HG02571 (cell line): Measurements from ENCODE around the gene SLC25A26.
"Not testable (repeated sequence)": the region's sequence is repeated elsewhere in the genome, so short reads cannot be mapped to it uniquely, and the experiment has no call there.

Experiments
- ATAC-seq: cut with Tn5 transposase; IDR thresholded peaks from one replicate; pipeline ENCODE4 v1.9.1; 2021; ENCODE audit warnings: mild to moderate bottlenecking, moderate library complexity; ENCODE audit not compliant: unreplicated experiment

Gene SLC25A26

DNA sequence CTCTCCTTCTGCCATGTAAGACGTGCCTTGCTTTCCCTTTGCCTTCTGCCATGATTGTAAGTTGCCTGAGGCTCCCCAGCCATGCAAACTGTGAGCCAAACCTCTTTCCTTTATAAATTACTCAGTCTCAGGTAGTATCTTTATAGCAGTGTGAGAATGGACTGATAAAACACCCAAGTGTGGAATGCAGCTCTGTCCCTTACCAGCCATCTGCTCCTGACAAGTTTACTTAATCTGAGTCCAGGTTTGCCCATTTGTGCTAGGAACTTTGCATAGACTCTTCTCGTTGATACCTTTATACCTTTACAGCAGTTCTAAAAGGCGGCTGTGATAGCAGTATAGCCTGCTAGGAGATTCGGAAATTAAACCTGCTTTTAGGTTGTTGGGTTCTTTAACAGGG is 48.1 kb downstream of the SLC25A26 start:
- ATAC-seq = no peak

DNA sequence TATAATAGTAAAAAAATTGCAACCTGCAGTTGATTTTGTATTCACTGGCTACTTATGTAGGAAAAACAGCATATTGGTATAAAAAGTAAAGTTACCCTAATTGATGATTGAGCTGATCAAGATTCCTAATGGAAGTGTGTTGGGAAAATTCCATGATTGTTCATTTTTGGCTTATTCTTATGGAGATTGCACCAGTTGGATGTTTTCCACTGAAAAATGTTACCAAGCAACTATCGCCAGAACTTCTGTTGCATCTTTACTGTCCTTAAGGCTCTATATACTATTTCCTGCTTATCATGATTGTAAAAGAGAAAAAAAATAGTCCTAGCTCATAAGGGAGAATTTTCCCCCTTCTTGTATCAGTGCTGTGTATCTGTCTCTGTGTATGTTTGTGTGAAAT is 48.6 kb downstream of the SLC25A26 start:
- ATAC-seq = no peak

DNA sequence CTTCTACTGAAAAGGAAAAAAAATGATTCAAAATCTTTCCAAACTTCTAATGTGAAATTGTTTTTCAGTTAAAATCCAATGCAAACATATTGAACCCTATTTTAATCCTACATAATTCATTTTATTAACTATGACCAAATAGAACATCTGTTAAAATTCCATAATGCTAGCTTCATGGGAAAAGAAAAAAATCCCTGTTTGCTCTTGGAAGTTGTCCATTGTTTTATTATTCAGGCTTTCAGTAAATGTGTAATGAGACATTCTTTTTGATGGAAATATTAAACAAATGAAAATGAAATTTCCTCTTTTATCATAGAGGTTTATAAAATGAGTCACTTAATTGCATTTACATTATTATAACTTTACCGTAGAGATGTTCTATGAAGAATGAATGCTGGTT is 49.5 kb downstream of the SLC25A26 start:
- no peak for ATAC-seq

DNA sequence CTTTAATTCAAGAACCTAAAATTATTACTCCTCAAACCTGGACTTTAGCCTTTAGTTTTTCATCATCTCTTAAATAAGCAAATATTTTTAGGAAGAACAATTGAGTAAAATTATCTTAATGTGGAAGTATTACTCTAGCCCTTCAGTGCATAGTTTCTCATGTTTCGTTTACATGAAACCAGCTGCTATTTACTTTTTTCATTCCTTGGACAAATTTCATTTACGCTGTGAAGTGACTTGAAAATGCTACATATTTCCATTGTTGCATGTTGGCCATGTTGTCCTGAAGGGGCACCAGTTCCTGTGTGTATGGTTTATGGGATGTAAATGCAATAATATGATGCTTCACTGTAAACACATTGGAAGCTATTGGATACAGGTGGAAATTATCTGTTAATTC is 49.9 kb downstream of the SLC25A26 start:
- ATAC-seq = no peak

DNA sequence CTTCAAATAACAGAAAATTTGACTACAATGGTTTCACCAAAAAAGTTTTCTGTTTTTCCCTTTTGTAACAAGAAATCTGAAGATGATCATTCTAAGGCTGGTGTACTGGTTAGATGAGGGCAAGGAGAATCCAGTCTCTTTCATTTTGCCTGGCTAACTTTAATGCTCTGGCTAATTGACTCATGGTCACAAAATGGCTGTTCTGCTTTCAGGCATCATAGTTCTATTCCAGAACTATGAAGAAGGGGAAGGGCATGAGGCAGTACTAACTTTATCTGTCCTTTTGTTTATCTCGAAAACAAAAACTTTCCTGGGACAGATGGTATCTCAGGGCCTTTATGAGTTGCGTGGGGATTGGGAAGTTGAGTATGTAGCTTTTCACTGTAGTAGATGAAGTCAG is 50.4 kb downstream of the SLC25A26 start:
- ATAC-seq = no peak

DNA sequence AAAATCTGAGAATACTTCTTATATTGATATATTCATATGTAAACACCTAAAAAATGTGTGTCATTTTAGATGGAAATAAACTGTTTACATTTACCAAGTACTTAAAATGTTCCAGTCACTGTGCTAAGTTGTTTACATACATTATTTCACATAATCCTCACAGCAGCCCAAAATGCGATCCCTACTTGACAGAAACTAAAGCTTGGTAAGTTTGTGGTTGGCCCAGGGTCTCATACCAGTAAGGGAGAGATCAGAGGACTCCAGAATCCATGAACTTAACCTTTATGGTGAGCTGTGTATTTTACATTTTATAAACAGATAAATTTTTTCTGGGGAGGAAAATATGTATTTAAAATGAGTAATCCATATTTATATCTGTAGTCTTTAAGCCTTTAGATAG is 51.2 kb downstream of the SLC25A26 start:
- ATAC-seq = no peak

DNA sequence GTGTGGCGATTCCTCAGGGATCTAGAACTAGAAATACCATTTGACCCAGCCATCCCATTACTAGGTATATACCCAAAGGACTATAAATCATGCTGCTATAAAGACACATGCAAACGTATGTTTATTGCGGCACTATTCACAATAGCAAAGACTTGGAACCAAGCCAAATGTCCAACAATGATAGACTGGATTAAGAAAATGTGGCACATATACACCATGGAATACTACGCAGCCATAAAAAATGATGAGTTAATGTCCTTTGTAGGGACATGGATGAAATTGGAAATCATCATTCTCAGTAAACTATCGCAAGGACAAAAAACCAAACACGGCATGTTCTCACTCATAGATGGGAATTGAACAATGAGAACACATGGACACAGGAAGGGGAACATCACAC is 54.0 kb downstream of the SLC25A26 start:
- not testable (repeated sequence) for ATAC-seq

DNA sequence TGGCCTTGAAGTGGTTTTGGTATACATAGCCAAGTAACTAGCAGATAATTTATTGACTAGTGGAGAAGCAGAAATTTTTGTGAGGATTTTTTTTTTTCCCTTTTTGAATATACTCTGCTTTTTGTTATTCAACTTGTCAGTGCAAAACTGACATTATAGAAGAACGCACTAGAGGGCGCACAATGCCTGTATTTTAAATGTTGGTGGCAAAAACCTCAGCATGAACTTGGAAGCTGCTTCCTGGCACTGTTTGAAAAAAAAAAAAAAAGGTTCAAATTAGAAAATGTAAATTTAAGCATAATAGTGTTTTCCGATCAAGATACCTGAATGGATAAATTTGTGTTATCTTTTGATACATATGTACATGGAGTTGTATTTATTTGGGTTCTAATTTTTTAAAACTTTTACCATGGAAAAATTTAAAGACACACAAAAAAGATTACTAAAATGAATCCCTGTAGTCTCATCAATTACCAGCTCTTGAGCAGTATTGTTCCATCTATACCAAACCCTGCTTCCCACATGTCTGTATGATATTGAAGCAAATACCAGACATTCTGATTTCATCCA is 56.0 kb downstream of the SLC25A26 start:
- no peak for ATAC-seq

DNA sequence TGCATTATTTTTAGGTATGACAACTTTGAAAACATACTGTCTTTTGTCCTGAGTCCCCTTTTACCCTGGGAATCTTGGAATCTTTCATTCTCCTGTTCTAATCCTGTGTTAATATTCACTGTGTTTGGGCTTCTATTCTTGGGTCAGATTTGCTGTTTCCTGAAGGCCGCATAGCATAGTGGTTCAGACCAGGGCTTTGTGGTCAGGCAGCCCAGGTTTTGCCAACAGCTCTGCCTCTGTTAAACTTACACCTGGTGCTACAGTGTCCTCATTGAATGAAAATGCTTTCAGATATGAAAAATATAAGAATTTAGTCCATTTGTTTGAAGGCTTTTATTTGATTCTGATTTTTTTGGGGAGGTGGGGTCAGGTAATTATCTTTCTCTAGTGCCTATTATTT is 58.4 kb downstream of the SLC25A26 start:
- ATAC-seq = no peak

DNA sequence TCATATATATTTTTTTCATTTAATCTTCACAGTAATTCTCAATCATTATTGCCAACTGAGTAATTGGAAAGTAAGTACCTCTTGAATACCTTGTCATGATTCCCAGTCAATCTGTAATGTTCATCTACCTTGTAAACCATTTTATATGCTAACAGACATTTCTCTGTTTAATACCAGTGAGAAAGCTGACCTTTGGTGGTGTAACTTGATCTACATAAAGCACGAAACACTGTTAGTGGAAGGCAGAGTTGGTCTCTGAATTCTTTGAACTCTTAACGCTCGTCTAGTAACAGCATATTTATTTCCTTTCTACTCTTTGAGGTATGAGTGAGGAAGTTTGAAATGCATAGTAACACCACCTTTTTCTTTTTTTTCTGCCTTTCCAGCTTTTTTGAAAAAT is 59.5 kb downstream of the SLC25A26 start:
- ATAC-seq = no peak

DNA sequence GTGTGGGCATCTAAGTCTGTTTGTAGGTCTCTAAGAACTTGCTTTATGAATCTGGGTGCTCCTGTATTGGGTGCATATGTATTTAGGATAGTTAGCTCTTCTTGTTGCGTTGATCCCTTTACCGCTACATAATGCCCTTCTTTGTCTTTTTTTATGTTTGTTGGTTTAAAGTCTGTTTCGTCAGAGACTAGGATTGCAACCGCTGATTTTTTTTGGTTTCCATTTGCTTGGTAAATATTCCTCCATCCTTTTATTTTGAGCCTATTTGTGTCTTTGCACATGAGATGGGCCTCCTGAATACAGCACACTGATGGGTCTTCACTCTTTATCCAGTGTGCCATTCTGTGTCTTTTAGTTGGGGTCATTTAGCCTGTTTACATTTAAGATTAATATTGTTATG is 71.1 kb downstream of the SLC25A26 start:
- not testable (repeated sequence) for ATAC-seq

DNA sequence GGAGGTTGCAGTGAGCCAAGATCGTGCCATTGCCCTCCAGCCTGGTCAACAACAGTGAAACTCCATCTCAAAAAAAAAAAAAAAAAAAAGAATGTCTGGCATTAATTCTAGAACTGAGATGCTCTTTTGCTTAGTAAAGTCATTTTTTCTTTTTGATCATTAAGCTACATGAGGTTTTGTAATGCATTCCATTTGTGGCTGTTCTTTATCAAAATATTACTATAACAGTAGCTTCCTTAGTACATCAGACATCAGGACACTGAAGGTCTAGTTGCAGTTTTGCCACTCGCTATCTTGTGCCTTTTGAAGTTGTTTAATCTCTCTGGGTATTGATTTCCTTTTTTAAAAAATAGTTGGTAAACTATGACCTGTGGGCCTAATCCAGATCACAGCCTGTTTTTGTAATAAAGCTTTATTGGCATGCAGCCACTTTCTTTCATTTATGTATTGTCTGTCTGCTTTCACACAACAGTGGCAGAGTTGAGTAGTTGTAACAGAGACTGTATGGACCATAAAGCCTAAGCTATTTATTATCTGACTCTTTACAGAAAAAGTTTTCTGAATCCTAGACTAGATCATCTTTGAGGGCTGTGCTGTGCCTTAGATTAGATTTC is 76.6 kb downstream of the SLC25A26 start:
- ATAC-seq = no peak

DNA sequence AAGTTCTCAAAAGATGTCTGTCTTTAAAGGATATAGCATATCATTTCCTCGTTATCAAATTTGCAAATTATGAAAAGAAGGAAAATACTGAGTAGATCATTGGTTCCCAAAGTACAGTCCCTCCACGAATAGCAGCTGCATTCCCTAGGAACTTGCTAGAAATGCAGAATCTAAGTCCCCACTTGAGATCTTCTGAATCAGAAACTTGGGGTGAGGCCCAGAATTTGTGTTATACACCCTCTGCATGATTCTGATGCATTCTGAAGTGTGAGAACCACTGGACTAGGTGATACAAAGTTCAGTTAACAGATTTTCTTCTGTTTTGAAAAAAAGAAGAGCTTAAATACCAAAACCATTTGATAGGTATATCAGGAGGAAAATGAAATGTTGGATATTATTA is 77.1 kb downstream of the SLC25A26 start:
- no peak for ATAC-seq

DNA sequence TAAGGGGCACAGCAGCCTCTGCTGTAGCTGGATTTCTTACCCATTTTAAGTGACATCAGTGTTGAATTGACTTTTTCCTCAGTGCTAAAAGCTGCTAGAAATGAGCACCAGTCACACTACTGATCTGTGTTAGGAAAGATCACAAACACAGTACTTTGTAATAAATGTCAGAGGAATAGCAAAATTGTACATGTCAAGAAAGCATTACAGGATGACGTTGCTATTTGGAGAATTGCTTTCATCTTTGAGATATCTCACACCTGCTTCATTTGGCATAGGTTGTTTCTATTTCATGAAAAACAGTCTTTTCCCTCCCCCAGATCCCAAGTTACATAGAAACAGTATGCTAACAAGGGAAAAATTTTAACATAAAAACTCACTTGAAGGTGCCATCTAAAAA is 77.8 kb downstream of the SLC25A26 start:
- no peak for ATAC-seq

DNA sequence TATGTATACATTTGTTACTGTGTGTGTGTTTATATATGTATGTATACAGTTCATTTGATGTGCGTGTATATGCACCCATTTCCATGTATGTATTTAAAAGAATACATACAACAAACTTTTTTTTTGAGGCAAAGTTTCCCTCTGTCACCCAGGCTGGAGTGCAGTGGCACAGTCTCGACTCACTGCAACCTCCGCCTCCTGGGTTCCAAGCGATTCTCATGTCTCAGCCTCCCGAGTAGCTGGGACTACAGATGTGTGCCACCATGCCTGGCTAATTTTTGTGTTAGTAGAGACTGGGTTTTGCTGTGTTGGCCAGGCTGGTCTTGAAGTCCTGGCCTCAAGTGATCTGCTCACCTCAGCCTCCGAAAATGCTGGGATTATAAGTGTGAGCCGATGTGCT is 78.3 kb downstream of the SLC25A26 start:
- not testable (repeated sequence) for ATAC-seq

DNA sequence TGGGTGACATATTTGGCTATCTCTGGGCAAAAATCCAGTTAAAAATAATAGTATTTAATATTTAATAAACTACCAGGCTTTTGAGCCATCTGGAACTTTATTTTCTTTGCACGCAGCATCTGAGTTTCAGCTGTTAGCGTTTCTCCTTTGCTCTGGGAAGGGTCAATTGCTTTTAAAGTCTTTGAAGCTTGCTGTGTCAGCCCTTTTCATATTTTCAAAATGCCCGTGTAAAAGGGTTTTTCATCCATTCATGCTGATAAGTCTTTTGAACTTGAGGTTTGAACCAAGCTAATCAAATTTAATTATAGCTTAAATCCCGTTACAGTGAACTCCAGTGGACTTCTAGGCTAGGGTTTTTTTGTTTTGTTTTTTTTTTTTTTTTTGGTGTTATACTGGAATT is 79.1 kb downstream of the SLC25A26 start:
- ATAC-seq = no peak

DNA sequence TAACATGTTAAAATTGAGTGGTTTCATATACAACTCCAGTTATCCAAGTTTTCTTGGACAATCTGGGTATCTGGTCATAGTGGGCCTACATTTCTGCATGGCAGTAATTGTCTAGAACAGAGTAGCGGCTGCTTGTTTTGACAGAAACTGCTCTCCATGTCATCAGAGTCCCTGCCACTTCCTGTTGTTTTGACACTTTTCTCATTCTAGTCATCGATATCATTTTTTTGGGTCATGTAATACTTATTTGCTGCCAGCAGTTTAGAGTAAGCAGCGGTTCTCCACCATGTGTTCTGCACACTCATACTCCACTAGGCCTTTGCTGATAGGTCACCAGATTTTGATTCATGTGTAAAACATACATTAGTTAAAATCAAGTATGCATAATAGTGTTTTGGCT is 81.5 kb downstream of the SLC25A26 start:
- ATAC-seq = peak; percentile 64

DNA sequence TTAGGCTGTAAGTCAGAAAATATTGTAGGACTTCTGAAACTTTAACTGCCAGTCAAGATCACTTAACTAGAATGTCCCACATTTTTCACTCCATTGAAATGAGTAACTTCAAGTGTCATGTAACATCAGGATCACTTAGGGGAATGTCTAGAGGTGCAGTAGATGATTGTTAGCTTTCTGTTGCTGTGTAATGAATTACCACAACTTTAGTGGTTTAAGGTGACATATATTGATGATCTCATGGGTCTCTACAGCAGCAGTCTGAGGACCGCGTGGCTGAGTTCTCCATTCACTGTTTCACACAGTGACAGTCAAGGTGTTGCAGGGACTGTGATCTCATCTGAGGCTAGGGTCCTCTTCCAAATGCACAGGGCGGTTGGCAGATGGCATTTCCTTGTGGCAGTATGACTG is 82.7 kb downstream of the SLC25A26 start:
- ATAC-seq = no peak

DNA sequence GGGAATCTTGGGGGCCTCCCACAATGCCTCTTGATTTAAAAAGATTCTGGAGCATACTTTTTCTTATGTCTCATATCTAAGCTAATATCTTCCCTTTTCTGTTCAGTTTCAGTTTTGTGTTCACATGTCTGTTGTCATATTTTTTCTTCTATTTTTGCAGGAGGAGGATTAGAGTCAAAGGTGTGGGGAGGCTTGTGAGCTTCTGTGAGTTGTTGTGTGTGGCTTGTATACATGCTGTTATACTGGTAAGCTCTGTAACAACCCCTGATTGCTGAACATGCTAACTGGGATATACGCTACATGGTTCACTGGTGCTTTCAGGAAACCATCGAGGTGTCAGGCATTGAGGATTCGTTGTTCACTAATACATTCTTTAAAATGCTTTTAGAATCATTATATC is 83.5 kb downstream of the SLC25A26 start:
- ATAC-seq = no peak

DNA sequence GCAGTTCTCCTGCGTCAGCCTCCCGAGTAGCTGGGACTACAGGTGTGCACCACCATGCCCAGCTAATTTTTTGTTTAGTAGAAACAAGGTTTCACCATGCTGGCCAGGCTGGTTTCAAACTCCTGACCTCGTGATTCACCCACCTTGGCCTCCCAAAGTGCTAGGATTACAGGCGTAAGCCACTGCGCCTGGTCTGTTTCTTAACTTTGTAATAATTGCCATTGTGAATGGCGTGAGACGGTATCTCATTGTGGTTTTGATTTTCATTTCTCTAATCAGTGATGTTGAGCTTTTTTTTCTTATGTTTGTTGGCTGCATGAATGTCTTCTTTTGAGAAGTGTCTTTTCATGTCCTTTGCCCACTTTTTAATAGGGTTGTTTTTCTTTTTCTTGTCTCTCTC is 85.3 kb downstream of the SLC25A26 start:
- ATAC-seq = not testable (repeated sequence)

DNA sequence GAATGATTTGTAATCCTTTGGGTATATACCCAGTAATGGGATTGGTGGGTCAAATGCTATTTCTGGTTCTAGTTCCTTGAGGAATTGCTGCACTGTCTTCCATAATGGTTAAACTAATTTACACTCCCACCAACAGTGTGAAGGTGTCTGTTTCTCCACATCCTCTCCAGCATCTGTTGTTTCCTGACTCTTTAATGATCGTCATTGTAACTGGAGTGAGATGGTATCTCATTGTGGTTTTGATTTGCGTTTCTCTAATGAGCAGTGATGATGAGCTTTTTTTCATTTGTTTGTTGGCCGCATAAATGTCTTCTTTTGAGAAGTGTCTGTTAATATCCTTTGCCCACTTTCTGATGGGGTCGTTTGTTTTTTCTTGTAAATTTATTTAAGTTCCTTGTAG is 86.2 kb downstream of the SLC25A26 start:
- ATAC-seq = not testable (repeated sequence)

DNA sequence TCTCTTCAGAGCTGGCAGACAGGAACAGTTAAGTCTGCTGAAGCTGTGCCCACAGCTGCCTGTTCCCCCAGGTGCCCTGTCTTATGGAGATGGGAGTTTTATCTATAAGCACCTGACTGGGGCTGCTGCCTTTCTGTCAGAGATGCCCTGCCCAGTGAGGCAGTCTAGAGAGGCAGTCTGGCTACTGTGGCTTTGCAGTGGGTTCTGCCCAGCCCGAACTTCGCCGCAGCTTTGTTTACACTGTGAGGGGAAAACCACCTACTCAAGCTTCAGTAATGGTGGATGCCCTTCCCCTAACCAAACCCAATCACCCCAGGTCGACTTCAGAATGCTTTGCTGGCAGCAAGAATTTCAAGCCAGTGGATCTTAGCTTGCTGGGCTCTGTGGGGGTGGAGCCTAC is 91.2 kb downstream of the SLC25A26 start:
- ATAC-seq = no peak

DNA sequence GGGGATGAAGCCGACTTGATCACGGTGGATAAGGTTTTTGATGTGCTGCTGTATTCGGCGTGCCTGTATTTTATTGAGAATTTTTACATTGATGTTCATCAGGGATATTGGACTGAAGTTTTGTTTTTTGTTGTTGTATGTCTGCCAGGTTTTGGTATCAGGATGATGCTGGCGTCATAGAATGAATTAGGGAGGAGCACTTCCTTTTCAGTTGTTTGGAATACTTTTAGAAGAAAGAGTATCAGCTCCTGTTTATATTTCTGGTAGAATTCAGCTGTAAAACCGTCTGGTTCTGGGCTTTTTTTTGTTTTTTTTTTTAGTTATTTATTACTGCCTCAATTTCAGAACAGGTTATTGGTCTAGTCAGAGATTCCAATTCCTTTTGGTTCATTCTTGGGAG is 93.7 kb downstream of the SLC25A26 start:
- ATAC-seq = no peak
